DMS114 treated with DMSO at 0.1 percent for 48 hours (cell line): Measurements from ENCODE around the gene ADGRD2.

ENCODE experiments used
- DNase-seq: peaks from one replicate; lab custom pipeline; 2025; ENCODE audit not compliant: unreplicated experiment; lab: John Stamatoyannopoulos, UW

ADGRD2 gene

DNA sequence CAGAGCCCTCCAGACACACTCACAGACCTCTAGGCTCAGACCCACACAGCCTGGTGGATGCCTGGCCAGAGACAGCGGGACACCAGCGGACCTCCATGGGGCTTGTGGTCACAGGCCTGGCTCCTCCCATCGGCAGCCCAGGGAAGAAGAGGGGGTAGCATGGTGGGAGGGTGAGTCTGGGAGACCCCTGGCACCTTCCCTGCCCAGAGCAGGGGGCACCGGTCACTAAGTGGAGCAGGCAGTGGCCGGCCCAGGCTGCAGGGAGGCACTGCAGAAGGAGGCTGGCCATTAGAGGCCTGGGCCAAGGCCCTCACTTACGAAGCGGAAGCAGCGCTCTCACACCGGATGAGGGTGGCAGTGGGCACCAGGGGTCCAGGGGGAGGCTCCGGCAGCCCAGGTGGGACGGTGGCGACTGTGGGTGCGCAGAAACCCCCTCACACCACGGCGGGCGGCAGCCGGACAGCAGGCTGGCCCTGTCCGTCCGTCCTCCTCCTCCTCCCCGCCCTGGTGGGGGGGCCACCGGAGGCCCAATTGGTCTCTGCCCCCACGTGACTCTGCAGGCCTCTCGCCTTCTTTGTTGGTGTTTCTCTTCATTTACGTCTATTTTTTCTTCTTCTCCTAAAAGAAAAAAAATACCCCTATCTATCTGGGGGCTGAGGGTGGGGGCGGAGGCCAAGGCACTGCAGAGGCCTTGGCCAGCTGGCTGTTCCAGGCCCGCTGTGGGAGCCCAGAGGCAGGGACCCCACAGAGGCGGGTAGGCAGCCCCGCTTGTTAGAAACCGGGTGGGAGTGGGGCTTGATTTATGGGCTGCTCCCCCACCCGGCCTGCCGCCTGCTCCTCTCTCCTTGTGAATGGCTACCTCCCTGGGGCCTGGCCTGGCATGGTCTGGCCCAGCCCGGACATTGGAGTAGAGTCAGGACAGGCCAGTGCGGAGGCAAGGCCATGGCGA, 57.0 kb downstream of the ADGRD2 start, which contains the start of gene NR5A1:
NR5A1 (minus strand) TSS at position 469 of the 949 bp plus-strand sequence. CDS start 4,004 bp downstream, outside the sequence.
- DNase-seq, result no peak

- no peak for DNase-seq
Measured at GRCh38 chr9:124507880-124508423, 57.7 kb downstream of the ADGRD2 start.

GRCh38 chr9:124510650-124511425, 60.6 kb downstream of the ADGRD2 start:
- no peak for DNase-seq

GRCh38 chr9:124511426-124511840, 61.2 kb downstream of the ADGRD2 start:
- no peak for DNase-seq

DNA sequence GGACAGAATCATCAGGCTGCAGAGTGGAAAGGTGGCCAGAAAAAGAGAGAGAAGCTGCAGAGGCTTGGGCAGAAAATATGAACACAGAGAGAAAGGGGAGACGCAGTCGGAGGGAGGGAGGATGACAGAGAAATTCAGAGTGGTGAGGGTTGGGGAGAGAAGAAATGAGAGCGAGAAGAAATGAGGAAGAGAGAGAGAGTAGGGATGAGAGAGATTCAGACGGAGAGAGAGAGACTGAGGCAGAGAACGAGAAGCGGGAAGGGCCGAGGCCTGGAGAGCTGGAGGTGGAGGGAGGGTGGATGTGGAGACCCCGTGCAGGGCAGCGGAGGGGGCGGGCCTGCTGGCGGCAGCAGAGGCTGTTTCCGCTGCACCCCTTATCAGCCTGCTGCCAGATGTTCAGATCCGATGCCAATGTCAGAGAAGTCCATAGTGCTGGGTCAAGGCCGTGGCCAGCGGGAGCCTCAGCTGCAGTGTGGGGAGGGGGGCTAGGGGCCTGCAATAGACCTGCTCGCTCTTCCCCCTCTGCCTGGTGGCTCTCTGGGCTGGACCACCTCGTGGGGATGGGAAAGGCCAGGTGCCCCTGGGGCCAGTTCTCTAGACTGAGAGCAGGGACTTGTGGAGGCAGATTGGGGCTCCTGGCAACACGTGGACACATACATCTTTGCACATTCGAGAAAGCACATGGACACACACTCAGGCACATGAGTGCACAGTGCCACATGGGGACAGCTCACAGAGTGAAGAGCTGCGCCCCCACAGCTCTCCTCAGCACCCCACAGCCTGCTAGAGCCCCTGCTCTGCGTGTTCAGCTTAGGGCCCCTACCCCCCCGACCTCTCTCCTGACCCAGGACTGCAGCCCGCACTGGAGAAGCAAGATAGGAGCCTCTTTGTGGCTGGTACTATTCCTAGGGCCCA, 61.9 kb downstream of the ADGRD2 start:
- DNase-seq, result no peak

DNA sequence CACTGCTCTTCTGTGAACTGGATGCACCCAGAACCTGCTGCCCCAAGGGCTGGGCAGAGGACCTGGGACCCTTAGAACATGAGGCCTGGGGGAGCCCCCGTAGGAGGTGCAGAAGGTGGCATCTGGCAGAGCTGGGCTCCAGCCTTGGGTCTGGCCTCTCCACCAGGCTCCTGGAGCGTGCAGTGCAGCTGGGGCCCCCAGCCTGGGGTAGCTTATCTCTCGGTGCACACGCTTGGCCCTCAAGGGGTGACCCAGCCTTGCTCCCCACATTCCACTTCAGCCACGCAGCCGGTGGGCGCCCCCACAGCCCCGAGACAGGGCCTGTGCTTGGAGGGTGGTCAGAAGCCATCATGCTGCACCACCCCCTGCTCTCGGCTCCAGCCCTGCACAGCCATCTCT, 62.6 kb downstream of the ADGRD2 start:
- DNase-seq, result no peak

DNA sequence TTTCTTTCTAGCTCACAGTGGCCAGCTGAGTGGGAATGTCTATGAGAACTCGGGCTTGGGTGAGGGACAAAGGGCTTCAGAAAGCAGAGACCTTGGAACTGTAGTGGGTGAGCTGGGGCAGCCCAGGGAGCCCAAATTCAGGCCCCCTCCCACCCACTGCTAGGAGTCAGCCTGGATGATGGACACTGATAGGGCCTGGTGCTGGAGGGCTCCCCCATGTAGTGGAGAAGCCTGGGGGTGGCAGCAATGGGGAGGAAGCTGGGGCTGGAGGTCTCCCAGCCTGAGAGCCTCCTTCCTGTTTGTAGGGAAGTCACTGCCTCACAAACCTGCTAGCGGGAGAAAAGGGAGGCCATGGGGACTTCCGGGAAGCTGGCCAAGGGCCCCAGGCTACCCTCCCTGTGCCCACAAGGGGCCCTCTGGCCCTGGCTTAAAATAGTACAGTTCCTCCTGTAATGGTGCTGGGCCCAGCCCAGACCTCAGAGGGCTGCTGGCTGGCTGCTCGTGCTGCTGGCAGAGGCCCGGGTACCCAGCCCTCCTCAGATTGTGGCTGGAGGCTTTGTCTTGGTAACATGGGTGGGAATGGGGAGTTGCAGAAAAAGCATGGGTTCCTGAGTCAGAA, 63.2 kb downstream of the ADGRD2 start:
- DNase-seq, result no peak

- DNase-seq, result no peak
Measured at GRCh38 chr9:124514125-124514524, 63.9 kb downstream of the ADGRD2 start.

GRCh38 chr9:124514874-124515273, 64.6 kb downstream of the ADGRD2 start:
- DNase-seq, result no peak

DNA sequence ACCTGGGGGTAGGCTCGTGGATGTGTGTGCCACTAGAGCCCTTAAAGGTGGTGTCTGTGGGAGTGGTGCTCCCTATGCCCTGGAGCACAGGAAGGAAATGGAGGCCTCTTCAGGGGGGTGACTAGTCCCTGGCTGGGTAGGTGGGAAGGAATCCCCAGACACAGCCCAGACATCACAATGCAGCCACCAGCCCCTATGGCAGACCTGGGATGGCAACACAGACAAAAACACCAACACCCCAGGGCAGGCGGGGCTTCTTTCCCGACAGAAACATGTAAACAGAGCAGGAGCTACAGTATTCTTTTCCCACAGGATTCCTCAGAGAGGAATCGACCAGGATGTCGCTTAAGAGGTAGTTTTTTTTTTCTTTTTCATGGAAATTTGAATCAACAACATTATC, 67.3 kb downstream of the ADGRD2 start:
- DNase-seq, result no peak

GRCh38 chr9:124518116-124518515, 67.9 kb downstream of the ADGRD2 start:
- no peak for DNase-seq

GRCh38 chr9:124520206-124520596, 70.0 kb downstream of the ADGRD2 start:
- no peak for DNase-seq

DNA sequence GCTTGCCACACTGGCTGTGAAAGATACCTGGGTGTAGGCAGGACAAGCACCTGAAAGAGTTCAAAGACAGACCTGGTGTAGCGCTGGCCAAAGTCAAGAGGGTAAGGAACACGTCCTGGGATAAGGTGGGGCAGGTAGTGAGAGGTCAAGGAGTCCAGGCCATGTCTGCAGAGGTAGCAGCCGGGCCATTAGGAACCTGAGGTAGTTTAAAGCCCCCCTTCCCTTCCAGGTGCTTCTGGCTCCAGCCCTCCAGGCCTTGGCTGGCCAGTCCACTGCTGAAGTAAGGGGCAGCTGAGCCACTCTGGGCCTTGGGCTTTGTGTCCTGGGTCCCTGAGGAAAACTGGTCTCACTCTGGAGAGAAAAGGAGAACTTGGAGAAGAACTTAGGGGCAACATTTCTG, 70.9 kb downstream of the ADGRD2 start:
- DNase-seq, result no peak

GRCh38 chr9:124522121-124523098, 72.2 kb downstream of the ADGRD2 start:
- DNase-seq, result no peak

DNA sequence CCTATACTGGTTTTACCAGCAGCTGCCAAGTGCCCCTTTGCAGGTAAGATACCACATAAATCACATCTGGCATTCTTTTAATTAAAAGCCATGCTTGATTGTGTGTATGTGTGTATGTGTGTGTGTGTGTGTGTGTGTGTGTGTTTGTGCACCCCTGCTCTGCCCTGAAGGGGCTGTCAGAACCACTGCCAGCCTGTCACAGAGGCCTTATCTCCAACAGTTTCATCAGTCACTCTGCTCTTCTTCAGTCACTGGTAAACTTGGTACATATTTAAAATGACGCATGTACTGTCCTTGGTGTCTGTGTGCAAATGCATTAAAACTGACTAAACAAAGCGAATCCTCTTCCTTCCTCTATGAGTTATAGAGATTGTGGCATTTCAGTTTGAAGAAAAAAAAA, 75.9 kb downstream of the ADGRD2 start:
- no peak for DNase-seq

GRCh38 chr9:124527781-124528180, 77.5 kb downstream of the ADGRD2 start:
- DNase-seq, result no peak
